Measurements from ENCODE around the gene SCAF8.
A peak's percentile ranks its signal among the peaks of the same experiment; 100 is the strongest.

Gene SCAF8

DNA sequence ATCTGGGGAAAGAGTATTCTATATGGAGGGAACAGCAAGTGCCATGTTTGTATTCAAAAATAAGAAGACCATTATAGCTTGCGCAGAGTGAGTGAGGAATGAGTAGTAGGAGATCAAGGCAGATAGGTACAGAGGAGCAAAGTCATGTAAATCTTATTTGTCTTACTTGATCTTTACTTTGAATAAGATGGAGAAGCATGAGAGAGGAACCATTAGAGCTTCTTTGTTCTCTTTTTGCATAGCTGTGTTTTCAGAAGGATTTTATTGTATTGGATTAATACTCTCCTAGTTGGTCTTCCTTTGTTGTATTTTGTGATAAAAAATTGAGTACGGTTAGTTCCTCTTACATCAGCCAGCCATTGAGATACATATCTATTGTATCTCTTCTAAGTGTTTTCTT, 88.4 kb downstream of the SCAF8 start:
- Mint-ChIP-seq H3K9me3 (no peaks in the 10 kb centered on the region), H3K36me3 (ENCODE audit: low read depth) (peaks cover 46% of the 10 kb centered on the region), H3K4me3 (no peak overlapping the region), H3K27ac (peak overlapping the region; percentile 0), H3K27me3 (ENCODE audit: low read depth) (no peaks in the 10 kb centered on the region), H3K4me1 (ENCODE audit: low read depth) (peaks cover 2% of the 10 kb centered on the region)

DNA sequence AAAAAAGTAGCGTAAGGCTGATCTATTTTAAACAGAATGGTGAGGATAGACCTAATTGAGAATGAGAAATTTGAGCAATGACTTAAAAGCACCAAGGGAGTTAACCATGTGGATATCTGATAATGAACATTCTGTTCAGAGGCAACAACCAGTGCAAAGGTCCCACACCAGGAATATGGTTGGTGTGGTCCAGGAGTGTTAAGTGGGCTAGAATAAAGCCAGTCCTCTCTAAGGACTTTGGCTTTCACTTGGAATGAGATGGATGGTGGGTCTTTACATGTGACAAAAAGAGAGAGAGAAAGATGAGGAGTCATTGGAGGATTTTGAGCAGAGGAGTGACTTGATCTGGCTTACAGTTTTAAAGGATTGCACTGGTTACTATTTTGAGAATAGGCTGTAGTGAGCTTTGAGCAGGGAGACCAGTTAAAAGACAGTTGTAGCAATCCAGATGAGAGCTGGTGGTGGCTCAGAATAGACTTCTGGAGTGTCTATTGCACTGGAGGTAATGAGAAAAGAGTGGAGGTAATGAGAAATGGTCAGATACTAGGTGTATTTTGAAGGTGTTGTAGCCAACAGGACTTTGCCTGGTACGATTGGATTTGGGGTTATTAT, 89.8 kb downstream of the SCAF8 start:
- Mint-ChIP-seq H3K4me3 (no peak overlapping the region), H3K4me1 (ENCODE audit: low read depth) (peaks cover 2% of the 10 kb centered on the region), H3K27me3 (ENCODE audit: low read depth) (no peaks in the 10 kb centered on the region), H3K36me3 (ENCODE audit: low read depth) (peaks cover 45% of the 10 kb centered on the region), H3K9me3 (no peaks in the 10 kb centered on the region), H3K27ac (no peak overlapping the region)

DNA sequence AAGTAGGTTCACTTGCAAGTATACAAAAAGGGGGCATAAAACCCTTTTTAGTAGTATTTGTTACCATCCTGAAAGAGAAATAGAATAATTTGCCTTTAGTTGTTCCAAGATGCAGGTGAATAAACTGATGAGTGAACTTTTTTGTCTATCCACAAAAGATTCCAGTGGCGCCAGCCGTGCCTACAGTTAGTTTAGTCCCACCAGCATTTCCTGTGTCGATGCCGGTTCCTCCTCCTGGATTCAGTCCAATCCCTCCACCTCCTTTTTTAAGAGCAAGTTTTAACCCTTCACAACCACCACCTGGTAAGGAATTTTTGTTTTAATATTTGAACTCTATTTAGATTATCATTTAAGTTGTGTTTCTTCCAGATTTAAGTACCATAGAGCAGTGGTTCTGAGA, 90.9 kb downstream of the SCAF8 start:
- H3K36me3 Mint-ChIP-seq (ENCODE audit: low read depth): peaks cover 41% of the 10 kb centered on the region
- H3K27ac Mint-ChIP-seq: no peak overlapping the region
- no peak overlapping the region for H3K4me3 Mint-ChIP-seq
- peaks cover 2% of the 10 kb centered on the region for H3K4me1 Mint-ChIP-seq (ENCODE audit: low read depth)
- no peaks in the 10 kb centered on the region for H3K9me3 Mint-ChIP-seq
- H3K27me3 Mint-ChIP-seq (ENCODE audit: low read depth): no peaks in the 10 kb centered on the region

DNA sequence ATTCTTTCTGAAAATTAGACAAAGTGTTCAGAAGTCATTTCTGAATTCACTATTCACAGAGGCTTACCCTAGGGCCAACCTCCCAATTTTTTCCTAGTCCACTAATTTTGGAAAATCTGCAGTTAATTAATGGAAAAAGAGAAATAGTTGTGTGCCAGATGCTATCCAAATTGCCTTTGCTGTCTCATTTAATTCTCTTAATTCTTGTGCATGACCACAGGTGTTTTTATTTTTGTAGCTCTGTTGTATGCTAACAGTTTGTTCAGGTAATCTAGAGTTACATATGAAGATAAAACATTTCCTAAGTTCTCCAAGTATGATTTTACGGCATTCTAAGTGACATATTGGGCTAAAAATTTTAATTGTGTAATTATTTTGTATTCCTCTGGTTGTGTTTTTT, 96.8 kb downstream of the SCAF8 start:
- no peaks in the 10 kb centered on the region for H3K9me3 Mint-ChIP-seq
- H3K36me3 Mint-ChIP-seq (ENCODE audit: low read depth): peaks cover 29% of the 10 kb centered on the region
- H3K27me3 Mint-ChIP-seq (ENCODE audit: low read depth): no peaks in the 10 kb centered on the region
- H3K4me1 Mint-ChIP-seq (ENCODE audit: low read depth): peaks cover 7% of the 10 kb centered on the region
- H3K4me3 Mint-ChIP-seq: no peak overlapping the region
- no peak overlapping the region for H3K27ac Mint-ChIP-seq

DNA sequence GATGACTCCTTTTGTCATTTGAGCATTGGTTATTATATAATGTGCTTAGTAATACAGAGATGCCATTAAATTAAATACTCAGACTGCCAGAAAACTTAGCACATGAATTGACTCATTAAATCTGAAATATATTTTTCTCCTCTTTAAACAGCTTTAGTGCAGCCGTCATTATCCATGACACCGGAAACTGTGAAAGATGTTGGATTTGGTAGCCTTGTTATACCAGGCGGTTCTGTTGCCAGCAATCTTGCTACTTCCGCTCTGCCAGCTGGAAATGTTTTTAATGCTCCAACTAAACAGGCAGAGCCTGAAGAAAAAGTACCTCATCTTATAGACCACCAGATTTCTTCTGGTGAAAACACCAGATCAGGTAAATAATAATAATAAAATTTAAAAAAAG, 97.6 kb downstream of the SCAF8 start:
- no peak overlapping the region for H3K4me3 Mint-ChIP-seq
- H3K36me3 Mint-ChIP-seq (ENCODE audit: low read depth): peaks cover 26% of the 10 kb centered on the region
- no peak overlapping the region for H3K27ac Mint-ChIP-seq
- H3K27me3 Mint-ChIP-seq (ENCODE audit: low read depth): no peaks in the 10 kb centered on the region
- peaks cover 7% of the 10 kb centered on the region for H3K4me1 Mint-ChIP-seq (ENCODE audit: low read depth)
- H3K9me3 Mint-ChIP-seq: no peaks in the 10 kb centered on the region

DNA sequence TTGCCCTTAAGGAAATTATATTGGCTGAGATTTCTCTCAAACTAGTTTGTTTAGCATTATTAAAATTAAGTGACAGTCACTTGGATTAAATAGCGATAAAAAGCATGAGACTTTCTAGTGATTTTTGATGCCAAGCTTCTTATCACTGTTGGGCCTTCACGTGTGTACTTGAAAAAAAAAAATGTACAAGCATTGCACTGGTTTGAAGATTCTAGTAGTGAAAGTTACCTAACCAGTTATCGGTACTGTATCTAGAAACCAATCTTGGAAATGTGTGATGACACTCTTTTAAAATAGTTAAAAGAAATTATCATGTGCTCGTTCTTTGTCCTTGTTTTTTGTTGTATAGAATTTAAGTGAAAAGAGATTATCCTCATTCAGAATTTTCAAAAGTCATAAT, 102.1 kb downstream of the SCAF8 start:
- Mint-ChIP-seq H3K36me3 (ENCODE audit: low read depth) (peaks cover 10% of the 10 kb centered on the region), H3K4me3 (no peak overlapping the region), H3K9me3 (no peaks in the 10 kb centered on the region), H3K27ac (no peak overlapping the region), H3K4me1 (ENCODE audit: low read depth) (peaks cover 9% of the 10 kb centered on the region), H3K27me3 (ENCODE audit: low read depth) (no peaks in the 10 kb centered on the region)

DNA sequence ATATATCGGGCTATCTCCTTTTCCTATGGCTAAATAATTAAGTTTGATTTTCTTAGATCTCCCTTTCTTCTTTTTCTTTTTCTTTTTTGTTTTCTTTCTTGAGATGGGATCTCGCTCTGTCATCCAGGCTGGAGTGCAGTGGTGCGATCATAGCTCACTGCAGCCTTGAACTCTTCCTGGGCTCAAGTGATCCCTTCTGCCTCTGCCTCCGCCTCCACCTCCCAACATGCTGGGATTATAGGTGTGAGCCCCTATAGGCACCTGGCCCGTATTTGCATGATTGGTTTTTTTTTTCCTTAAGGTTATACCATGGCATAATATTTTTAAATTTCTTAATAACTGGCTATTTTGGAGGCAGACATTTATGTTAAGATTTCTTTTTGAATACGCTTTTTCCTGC, 106.3 kb downstream of the SCAF8 start:
- no peak overlapping the region for H3K27ac Mint-ChIP-seq
- H3K4me3 Mint-ChIP-seq: no peak overlapping the region
- no peaks in the 10 kb centered on the region for H3K9me3 Mint-ChIP-seq
- H3K36me3 Mint-ChIP-seq (ENCODE audit: low read depth): peaks cover 2% of the 10 kb centered on the region
- H3K27me3 Mint-ChIP-seq (ENCODE audit: low read depth): no peaks in the 10 kb centered on the region
- peaks cover 6% of the 10 kb centered on the region for H3K4me1 Mint-ChIP-seq (ENCODE audit: low read depth)

DNA sequence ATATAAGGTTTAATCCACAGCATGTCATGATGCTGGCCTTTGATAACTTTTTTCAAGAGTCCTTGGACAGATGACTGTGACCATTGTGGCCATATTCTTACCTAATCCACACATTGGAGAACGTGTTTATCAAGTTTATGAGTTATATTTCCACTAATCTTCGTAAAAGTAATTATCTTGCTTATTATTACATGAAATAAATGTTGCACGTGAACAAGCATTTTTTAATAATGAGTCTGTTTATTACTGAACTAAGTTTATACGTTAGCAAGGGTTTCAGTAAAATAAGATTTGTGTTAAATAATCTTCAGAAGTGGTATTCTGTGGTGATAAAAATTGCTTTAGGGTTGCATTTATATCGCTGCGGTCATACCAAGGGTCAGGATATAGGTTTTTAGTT, 107.1 kb downstream of the SCAF8 start:
- no peaks in the 10 kb centered on the region for H3K9me3 Mint-ChIP-seq
- peaks cover 2% of the 10 kb centered on the region for H3K36me3 Mint-ChIP-seq (ENCODE audit: low read depth)
- no peak overlapping the region for H3K27ac Mint-ChIP-seq
- no peak overlapping the region for H3K4me3 Mint-ChIP-seq
- H3K27me3 Mint-ChIP-seq (ENCODE audit: low read depth): no peaks in the 10 kb centered on the region
- H3K4me1 Mint-ChIP-seq (ENCODE audit: low read depth): peaks cover 2% of the 10 kb centered on the region

DNA sequence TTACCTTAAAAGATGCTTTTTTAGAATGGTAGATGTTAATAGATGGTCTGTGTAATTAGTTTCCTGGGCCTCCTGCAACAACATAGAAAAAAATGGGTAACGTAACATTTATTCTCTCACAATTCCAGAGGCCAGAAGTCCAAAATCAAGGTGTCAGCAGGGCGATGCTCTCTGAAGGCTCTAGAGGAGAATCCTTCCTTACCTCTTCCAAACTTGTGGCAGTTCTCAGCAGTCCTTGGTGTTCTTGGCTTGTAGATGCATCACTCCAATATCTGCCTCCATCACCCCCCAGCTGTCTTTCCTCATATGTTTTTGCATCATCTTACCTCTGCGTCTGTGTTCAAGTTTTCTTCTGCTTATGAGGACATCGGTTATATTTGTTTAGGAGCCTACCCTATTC, 107.9 kb downstream of the SCAF8 start:
- H3K27ac Mint-ChIP-seq: no peak overlapping the region
- no peak overlapping the region for H3K4me3 Mint-ChIP-seq

DNA sequence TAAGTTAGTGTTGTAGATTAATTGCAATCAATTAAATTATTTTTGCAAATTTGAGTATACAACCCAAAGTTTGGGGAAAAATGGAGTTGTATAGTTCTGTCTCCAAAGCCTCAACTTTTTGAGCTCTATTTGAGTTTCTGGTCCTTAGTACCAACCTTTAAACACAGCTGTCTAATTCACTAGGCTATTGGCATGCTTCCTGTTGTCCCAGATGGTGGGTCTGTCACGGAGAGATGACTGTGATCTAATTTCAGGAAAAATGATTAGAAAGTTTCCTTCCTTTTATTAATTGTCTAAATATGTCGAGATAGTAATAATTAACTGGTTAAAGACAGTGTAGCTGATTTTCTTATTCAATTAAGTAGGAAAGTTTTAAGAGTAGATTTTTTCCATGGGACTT, 109.6 kb downstream of the SCAF8 start:
- peaks cover 2% of the 10 kb centered on the region for H3K4me1 Mint-ChIP-seq (ENCODE audit: low read depth)
- H3K27me3 Mint-ChIP-seq (ENCODE audit: low read depth): no peaks in the 10 kb centered on the region
- H3K9me3 Mint-ChIP-seq: no peaks in the 10 kb centered on the region
- no peak overlapping the region for H3K4me3 Mint-ChIP-seq
- no peak overlapping the region for H3K27ac Mint-ChIP-seq
- peaks cover 3% of the 10 kb centered on the region for H3K36me3 Mint-ChIP-seq (ENCODE audit: low read depth)

More for the DNA sequence above, 107.9 kb downstream of the SCAF8 start:
- H3K36me3 Mint-ChIP-seq (ENCODE audit: low read depth): peaks cover 2% of the 10 kb centered on the region
- H3K4me1 Mint-ChIP-seq (ENCODE audit: low read depth): peaks cover 2% of the 10 kb centered on the region
- no peaks in the 10 kb centered on the region for H3K9me3 Mint-ChIP-seq
- no peaks in the 10 kb centered on the region for H3K27me3 Mint-ChIP-seq (ENCODE audit: low read depth)

DNA sequence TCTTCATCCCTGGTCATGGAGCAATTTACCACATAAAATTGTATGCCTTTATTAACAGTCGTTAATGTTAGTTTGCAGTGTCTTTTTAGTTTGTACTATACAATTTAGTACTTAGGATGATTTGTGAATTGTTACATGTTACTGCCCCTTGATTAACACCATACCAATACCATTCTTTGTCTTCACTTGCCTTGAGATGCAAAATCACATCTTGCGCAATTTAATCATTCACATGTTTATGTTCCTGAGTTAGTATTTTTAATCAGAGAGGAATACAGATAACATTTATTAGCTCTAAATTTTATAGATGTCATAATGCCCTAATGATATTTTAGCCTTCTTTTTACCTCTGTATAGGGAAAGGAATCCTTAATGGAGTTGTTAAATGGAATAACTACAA, 114.1 kb downstream of the SCAF8 start:
- Mint-ChIP-seq H3K27me3 (ENCODE audit: low read depth) (no peaks in the 10 kb centered on the region), H3K4me1 (ENCODE audit: low read depth) (peaks cover 3% of the 10 kb centered on the region), H3K4me3 (no peak overlapping the region), H3K9me3 (no peaks in the 10 kb centered on the region), H3K27ac (no peak overlapping the region), H3K36me3 (ENCODE audit: low read depth) (peaks cover 14% of the 10 kb centered on the region)

DNA sequence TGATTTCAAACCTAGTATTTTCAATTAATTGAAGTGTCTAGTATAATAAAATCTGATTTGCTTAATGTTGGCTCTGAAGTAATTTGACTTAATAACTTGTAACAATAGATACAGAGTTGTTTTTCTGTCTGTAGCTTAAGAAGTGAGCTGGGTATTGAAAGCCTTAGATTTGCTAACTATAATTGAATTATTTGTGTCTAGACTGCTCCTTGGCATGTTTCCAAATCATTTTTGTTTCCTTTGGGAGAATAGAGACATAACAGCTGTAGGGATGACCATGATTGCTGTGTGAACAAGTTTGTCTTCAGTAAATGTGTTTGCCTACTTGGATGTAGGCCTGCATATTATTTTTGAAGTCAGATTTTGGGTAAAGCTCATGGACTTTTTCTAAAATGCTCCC, 115.4 kb downstream of the SCAF8 start:
- Mint-ChIP-seq H3K4me3 (no peak overlapping the region), H3K27ac (no peak overlapping the region), H3K9me3 (no peaks in the 10 kb centered on the region), H3K4me1 (ENCODE audit: low read depth) (peaks cover 3% of the 10 kb centered on the region), H3K27me3 (ENCODE audit: low read depth) (no peaks in the 10 kb centered on the region), H3K36me3 (ENCODE audit: low read depth) (peaks cover 20% of the 10 kb centered on the region)

DNA sequence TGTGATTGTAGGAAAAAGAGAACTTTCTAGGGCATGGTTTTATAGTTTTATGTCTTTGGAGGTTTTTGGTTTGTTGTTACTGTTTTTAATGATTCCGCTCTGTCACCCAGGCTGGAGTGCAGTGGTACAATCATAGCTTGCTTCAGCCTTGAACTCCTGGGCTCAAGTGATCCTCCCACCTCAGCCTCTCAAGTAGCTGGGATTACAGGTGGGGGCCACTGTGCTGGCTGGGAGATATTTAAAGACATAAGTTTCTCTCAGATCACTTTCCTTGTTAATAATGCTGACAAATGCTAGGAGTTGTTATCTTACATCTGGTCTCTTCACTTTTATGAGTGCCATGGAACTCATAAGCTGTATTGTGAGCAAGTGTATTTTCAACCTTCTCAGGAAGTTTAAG, 116.3 kb downstream of the SCAF8 start:
- H3K27ac Mint-ChIP-seq: no peak overlapping the region
- no peak overlapping the region for H3K4me3 Mint-ChIP-seq
- peaks cover 21% of the 10 kb centered on the region for H3K36me3 Mint-ChIP-seq (ENCODE audit: low read depth)
- H3K27me3 Mint-ChIP-seq (ENCODE audit: low read depth): no peaks in the 10 kb centered on the region
- peaks cover 3% of the 10 kb centered on the region for H3K4me1 Mint-ChIP-seq (ENCODE audit: low read depth)
- H3K9me3 Mint-ChIP-seq: no peaks in the 10 kb centered on the region

DNA sequence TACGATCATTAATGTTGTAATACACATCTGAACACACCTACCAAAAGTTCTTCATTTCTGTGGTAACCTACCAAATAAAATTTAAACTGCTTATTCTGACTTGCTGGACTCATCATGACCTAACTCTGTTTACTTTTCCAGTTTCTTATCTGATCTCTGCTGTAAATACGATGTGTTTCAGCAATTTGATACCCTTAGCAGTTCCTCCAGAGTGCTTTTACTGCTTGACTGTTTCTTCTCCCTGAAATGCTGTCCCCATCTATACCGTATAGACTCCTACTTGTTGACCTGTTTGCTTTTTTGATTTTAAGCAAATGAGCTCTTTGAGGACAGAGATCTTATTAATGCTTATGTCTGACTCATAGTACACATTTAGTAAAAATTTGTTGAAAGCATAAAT, 119.5 kb downstream of the SCAF8 start:
- H3K4me3 Mint-ChIP-seq: no peak overlapping the region
- peaks cover 3% of the 10 kb centered on the region for H3K4me1 Mint-ChIP-seq (ENCODE audit: low read depth)
- H3K9me3 Mint-ChIP-seq: no peaks in the 10 kb centered on the region
- H3K36me3 Mint-ChIP-seq (ENCODE audit: low read depth): peaks cover 20% of the 10 kb centered on the region
- no peaks in the 10 kb centered on the region for H3K27me3 Mint-ChIP-seq (ENCODE audit: low read depth)
- H3K27ac Mint-ChIP-seq: no peak overlapping the region

DNA sequence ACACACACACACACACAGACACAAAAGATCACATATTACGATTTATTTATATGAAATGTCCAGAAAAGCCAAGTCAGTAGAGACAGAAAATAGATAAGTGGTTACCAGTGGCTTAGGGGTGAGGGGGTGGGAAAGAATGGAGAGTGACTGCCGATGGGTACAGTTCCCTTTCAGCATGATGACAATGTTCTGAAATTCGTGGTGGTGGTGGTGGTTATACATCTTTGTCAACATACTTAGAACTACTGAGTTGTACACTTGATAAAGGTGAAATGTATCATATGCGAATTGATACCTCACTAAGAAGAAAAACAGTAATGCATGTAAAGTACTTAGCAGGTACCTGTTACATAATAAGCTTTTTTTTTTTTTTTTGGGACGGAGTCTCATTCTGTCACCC, 124.3 kb downstream of the SCAF8 start:
- no peaks in the 10 kb centered on the region for H3K27me3 Mint-ChIP-seq (ENCODE audit: low read depth)
- H3K36me3 Mint-ChIP-seq (ENCODE audit: low read depth): peaks cover 8% of the 10 kb centered on the region
- no peak overlapping the region for H3K4me3 Mint-ChIP-seq
- H3K27ac Mint-ChIP-seq: no peak overlapping the region
- H3K4me1 Mint-ChIP-seq (ENCODE audit: low read depth): no peaks in the 10 kb centered on the region
- H3K9me3 Mint-ChIP-seq: no peaks in the 10 kb centered on the region

DNA sequence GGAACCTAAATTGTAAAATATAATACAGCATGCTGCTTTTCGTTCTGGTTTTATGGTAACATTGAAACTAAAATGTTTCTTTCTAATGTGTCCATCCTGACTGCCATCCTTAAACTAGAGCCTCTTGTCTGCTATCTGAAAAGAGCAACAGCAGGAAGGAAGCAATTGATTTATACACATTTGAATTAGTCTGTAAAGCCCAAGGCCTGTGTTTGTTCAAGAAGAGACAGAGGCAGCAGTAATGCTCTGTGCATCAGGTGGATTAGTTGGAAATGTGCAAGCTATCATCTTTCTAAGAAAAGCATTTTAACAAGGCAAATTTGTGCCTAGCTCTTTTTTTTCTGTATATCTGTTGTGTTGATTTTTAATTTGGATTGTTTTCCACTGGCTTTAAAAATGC, 128.6 kb downstream of the SCAF8 start:
- H3K27me3 Mint-ChIP-seq (ENCODE audit: low read depth): no peaks in the 10 kb centered on the region
- peaks cover 3% of the 10 kb centered on the region for H3K36me3 Mint-ChIP-seq (ENCODE audit: low read depth)
- H3K4me1 Mint-ChIP-seq (ENCODE audit: low read depth): peaks cover 5% of the 10 kb centered on the region
- H3K4me3 Mint-ChIP-seq: no peak overlapping the region
- H3K27ac Mint-ChIP-seq: no peak overlapping the region
- H3K9me3 Mint-ChIP-seq: no peaks in the 10 kb centered on the region

All from T-helper 1 cell treated with Interleukin-12 subunit alpha and Interleukin-12 subunit beta and Interleukin-4 antibody, amounts not matched to agents 30 μg/mL and 1 μg/mL, for 36 hours (primary cell).